NCI-H82 (cell line): ENCODE measurements around the gene MUCL1.
A peak's percentile ranks its signal among the peaks of the same experiment; 100 is the strongest.
"Not testable (repeated sequence)": the region's sequence is repeated elsewhere in the genome, so short reads cannot be mapped to it uniquely, and the experiment has no call there.

ENCODE experiments used
- DNase-seq: peaks from one replicate; lab custom pipeline; 2025; lab: John Stamatoyannopoulos, UW

The MUCL1 gene

GRCh38 chr12:54853933-54854538 lies at the start of gene MUCL1:
Gene MUCL1 (plus strand): TSS chr12:54854516. CDS start chr12:54854583, 67 bp downstream.
- peak; percentile 88 for DNase-seq

- no peak for DNase-seq
Measured at GRCh38 chr12:54821676-54822075, 32.6 kb upstream of the MUCL1 start.

- no peak for DNase-seq
Measured at GRCh38 chr12:54824402-54824801, 29.9 kb upstream of the MUCL1 start.

GRCh38 chr12:54829511-54829910 lies 24.8 kb upstream of the MUCL1 start:
- DNase-seq: no peak

- no peak for DNase-seq
Measured at GRCh38 chr12:54830199-54830598, 24.1 kb upstream of the MUCL1 start.

- DNase-seq: no peak
Measured at GRCh38 chr12:54831631-54832030, 22.7 kb upstream of the MUCL1 start.

- DNase-seq: no peak
Measured at GRCh38 chr12:54840244-54840865, 14.0 kb upstream of the MUCL1 start.

- DNase-seq: no peak
Measured at GRCh38 chr12:54857406-54857805, 3.1 kb downstream of the MUCL1 start.

- no peak for DNase-seq
Measured at GRCh38 chr12:54858562-54858961, 4.2 kb downstream of the MUCL1 start.

- DNase-seq: no peak
Measured at GRCh38 chr12:54859502-54859901, 5.2 kb downstream of the MUCL1 start.

- DNase-seq: no peak
Measured at GRCh38 chr12:54861927-54862326, 7.6 kb downstream of the MUCL1 start.

GRCh38 chr12:54863948-54864618 lies 9.8 kb downstream of the MUCL1 start:
- DNase-seq: no peak

- no peak for DNase-seq
Measured at GRCh38 chr12:54865683-54866324, 11.5 kb downstream of the MUCL1 start.

- DNase-seq: no peak
Measured at GRCh38 chr12:54868690-54869089, 14.4 kb downstream of the MUCL1 start.

- no peak for DNase-seq
Measured at GRCh38 chr12:54870048-54870447, 15.7 kb downstream of the MUCL1 start.

- DNase-seq: no peak
Measured at GRCh38 chr12:54870617-54871016, 16.3 kb downstream of the MUCL1 start.

GRCh38 chr12:54879150-54879549 lies 24.8 kb downstream of the MUCL1 start:
- DNase-seq: no peak

GRCh38 chr12:54879579-54879978 lies 25.3 kb downstream of the MUCL1 start:
- DNase-seq: no peak

- DNase-seq: no peak
Measured at GRCh38 chr12:54882079-54882478, 27.8 kb downstream of the MUCL1 start.

- DNase-seq: not testable (repeated sequence)
Measured at GRCh38 chr12:54882597-54882996, 28.3 kb downstream of the MUCL1 start.

- not testable (repeated sequence) for DNase-seq
Measured at GRCh38 chr12:54888428-54888827, 34.1 kb downstream of the MUCL1 start.

GRCh38 chr12:54890339-54890738 lies 36.0 kb downstream of the MUCL1 start:
- DNase-seq: no peak
